ENCODE results near the gene CREG1.
A peak's percentile ranks its signal among the peaks of the same experiment; 100 is the strongest.

Gene CREG1

DNA sequence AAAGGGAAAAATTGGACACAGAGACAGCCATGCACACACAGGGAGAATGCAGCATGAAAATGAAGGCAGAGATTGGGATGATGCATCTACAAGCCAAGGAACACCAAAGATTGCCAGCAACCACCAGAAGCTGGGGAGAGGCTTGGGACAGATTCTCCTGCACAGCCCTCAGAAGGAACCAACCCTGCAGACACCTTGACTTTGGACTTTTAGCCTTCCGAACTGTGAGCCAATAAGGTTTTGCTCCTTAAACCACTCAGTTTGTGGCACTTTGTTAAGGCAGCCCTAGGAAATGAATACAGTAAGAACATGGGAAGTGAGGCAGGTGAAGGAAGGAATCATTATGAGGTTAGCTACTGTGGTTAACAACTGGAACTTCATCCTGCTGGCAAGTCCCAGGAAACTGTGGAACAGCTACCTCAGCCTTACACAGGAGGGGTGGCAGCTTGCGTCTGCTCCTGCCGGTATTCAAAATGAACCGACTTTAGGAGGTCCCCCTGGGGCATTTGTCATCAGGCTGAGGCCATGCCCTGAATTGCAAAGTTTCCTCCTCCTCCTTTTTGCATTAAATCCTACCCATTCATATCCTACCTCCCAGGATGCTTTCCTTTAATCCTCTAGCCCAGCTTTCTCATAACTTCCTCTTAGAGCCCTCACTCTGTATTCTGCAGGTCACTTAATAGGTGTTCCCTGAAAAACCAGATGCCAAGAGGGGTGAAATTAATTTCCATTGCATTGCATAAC is 50.7 kb downstream of the CREG1 start:
- no peak for DNase-seq

GRCh38 chr1:167502192-167502551 is 51.4 kb downstream of the CREG1 start:
- no peak for DNase-seq

DNA sequence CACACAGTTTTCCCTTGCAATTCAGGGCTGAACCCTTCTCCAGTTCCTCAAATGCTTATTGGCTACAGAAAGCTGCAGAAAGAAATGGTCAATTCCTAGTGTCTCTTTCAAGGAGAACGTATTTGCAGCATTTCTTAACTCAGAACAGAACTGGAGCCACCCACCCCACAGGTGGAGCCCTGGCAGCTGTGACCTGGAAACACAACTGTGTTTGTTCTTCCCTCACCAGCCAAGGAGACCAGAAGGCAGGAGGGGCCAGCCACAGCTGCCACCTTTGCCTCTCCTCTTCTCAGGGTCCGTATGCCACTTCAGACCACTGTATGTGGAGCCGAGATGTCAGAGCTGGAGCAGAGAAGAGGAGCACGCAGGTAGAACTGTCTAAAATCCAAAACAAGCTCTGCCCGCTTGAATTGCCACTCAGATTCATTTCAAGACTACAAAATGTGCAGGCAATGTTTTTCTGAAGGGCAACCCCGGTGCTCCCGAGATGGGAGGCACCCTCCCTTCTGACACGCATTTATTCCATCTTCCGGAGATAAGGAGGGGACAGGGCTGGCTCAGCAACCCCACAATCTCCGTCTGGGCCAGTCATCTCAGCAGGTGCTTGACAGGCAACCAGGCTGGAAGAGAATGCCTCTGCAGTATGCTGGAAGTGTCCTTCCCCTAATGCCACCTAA is 51.9 kb downstream of the CREG1 start:
- DNase-seq, result no peak

DNA sequence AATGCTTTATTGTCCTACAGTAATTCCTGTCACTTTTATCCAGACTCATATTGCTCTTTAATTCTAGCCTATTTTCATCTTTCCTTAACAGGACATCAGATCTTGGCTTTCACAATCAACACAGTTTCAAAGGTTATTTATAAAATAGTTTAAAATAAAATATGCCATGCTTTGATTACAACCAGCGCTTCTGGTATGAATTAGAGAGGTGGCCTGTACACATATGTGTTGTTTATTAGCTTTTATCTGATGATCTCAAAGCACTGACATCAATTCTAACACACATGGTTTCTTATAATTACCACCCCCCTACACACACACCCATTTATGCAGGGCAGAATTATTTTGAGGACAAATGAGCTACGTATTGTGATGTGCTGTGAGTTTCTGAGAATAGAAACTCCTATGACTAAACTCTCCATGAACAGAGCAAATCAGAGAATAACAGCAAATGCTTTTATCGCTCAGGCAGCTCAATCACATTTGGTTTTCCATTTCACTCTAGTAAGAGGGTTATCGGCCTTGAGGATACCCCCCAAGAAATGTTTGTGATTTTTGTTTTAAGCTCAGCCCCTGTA is 53.2 kb downstream of the CREG1 start:
- DNase-seq, result no peak

- peak; percentile 48 for DNase-seq
Measured at GRCh38 chr1:167499664-167500101, 53.9 kb downstream of the CREG1 start.

DNA sequence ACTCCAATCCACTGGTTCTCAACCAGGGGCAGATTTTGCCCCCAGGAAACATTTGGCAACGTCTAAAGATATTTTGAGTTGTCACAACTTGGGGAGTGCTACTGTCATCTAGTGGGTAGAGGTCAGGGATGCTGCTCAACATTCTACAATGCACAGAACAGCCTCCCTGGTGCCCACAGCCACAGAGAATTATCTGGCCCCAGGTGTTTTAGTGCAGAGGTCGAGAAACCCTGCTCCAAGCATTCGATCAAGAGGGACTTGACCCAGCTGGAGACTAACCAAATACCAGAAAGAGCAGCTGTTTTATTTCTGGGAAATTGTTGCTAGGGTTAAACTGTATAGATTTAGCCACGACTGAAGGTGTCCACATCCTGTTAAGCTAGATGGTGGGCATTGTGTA is 54.5 kb downstream of the CREG1 start:
- no peak for DNase-seq

GRCh38 chr1:167496797-167497619 is 56.6 kb downstream of the CREG1 start:
- no peak for DNase-seq

DNA sequence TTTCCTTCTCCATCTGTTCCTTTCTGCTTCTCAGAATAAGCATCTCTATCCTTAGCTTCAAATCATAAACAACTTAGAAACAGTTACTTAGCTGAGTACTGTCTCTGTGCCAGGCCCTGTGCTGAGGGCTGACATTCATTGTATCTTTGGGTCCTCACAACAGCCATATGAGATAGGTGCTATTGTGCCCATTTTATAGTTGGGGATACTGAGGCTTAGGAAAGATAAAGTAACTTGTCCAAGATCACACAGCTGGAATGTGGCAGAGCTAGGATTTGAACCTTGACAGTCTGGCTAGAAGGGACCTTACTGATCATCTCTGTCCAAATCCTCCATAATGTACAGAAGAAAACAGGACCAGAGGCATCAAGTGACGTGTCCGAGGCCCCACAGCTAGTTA is 60.2 kb downstream of the CREG1 start:
- DNase-seq, result no peak

GRCh38 chr1:167492481-167492910 is 61.1 kb downstream of the CREG1 start:
- peak; percentile 59 for DNase-seq

DNA sequence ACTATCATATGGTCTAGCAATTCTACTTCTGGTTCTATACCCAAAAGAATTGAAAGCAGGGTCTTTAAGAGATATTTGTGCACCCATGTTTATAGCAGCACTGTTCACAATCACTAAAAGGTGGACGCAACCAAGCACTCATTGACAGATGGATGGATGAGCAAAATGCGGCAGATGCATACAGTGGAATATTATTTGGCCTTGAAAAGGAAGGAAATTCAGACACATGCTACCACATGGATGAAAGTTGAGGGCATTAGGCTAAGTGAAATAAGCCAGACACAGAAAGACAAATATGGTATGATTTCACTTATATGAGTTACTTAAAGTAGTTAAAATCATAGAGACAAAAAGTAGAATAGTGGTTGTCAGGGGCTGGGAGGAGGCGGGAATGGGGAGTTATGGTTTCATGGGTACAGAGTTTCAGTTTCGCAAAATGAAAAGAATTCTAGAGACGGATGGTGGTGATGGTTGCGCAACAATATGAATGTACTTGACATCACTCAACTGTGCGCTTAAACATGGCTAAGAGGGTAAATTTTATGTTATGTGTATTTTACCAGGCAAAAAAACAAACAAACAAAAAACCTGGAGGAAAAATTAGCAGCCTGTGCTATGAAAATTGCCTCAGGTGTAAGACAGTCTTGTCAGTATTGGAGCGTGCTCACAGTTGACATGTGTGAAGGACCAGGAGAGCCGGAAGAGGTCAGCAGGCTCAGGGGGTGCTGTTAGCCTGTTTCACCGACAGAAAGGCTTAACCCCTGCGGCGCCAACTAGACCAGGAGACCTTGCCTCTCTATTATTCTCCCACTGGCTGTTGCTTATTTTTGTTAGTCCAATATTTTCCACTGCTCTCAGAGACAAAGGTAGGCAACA is 61.7 kb downstream of the CREG1 start:
- DNase-seq, result no peak
